HEK293 (cell line): ENCODE results near the gene LY6G5B.

Experiments
- HOXA7 ChIP-seq: sonication (generic); formaldehyde crosslinking; IDR thresholded peaks from 2 replicates; pipeline ENCODE4 v1.8.1; 2022; ENCODE audit warnings: missing genetic modification reagents, borderline replicate concordance
- IKZF3 ChIP-seq: fragments of 450-650 bp; IDR thresholded peaks from 2 replicates; pipeline ENCODE4 v1.5.0; 2018; ENCODE audit warnings: missing biosample characterization, mild to moderate bottlenecking, missing genetic modification characterization, moderate library complexity
- KLF1 ChIP-seq: fragments of 450-650 bp; formaldehyde crosslinking; IDR thresholded peaks from 2 replicates; pipeline ENCODE4 v1.5.1; 2016; ENCODE audit warnings: missing biosample characterization, missing genetic modification characterization
- KLF9 ChIP-seq: fragments of 450-650 bp; formaldehyde crosslinking; IDR thresholded peaks from 2 replicates; pipeline ENCODE4 v1.5.1; 2016; ENCODE audit warnings: missing biosample characterization, missing genetic modification characterization, low read depth
- MYNN ChIP-seq: fragments of 450-650 bp; formaldehyde crosslinking; IDR thresholded peaks from 2 replicates; pipeline ENCODE4 v1.5.1; 2016; ENCODE audit warnings: missing biosample characterization, missing genetic modification characterization, borderline replicate concordance
- PRDM1 ChIP-seq: fragments of 450-650 bp; formaldehyde crosslinking; IDR thresholded peaks from 2 replicates; pipeline ENCODE4; 2016; ENCODE audit warnings: missing biosample characterization, missing genetic modification characterization
- SP2 ChIP-seq: fragments of 450-650 bp; formaldehyde crosslinking; IDR thresholded peaks from 2 replicates; pipeline ENCODE4 v1.5.1; 2016; ENCODE audit warnings: missing biosample characterization, missing genetic modification characterization
- SP3 ChIP-seq: fragments of 450-650 bp; formaldehyde crosslinking; IDR thresholded peaks from 2 replicates; pipeline ENCODE4 v1.5.1; 2016; ENCODE audit warnings: missing biosample characterization, missing genetic modification characterization
- YY1 ChIP-seq: fragments of 450-650 bp; formaldehyde crosslinking; IDR thresholded peaks from 2 replicates; pipeline ENCODE4 v1.5.1; 2018; ENCODE audit warnings: missing biosample characterization, missing genetic modification characterization
- ZBTB11 ChIP-seq: fragments of 450-650 bp; formaldehyde crosslinking; conservative IDR thresholded peaks from 2 replicates; pipeline ENCODE4 v1.5.1; 2016; ENCODE audit warnings: low read depth, missing biosample characterization, missing genetic modification characterization
- ZBTB17 ChIP-seq: fragments of 450-650 bp; formaldehyde crosslinking; IDR thresholded peaks from 2 replicates; pipeline ENCODE4 v1.5.1; 2016; ENCODE audit warnings: missing biosample characterization, missing genetic modification characterization
- ZBTB8A ChIP-seq: fragments of 450-650 bp; formaldehyde crosslinking; IDR thresholded peaks from 2 replicates; pipeline ENCODE4 v1.5.1; 2016; ENCODE audit warnings: missing biosample characterization, missing genetic modification characterization
- ZEB2 ChIP-seq: fragments of 450-650 bp; formaldehyde crosslinking; IDR thresholded peaks from 2 replicates; pipeline ENCODE4 v1.5.1; 2016; ENCODE audit warnings: missing biosample characterization, missing genetic modification characterization
- ZFHX2 ChIP-seq: fragments of 450-650 bp; formaldehyde crosslinking; conservative IDR thresholded peaks from 2 replicates; pipeline ENCODE4 v1.5.1; 2016; ENCODE audit warnings: missing biosample characterization, missing genetic modification characterization
- ZNF10 ChIP-seq: fragments of 450-650 bp; formaldehyde crosslinking; IDR thresholded peaks from 2 replicates; pipeline ENCODE4 v1.5.1; 2017; ENCODE audit warnings: missing biosample characterization, missing genetic modification characterization
- ZNF239 ChIP-seq: fragments of 450-650 bp; formaldehyde crosslinking; IDR thresholded peaks from 2 replicates; pipeline ENCODE4 v1.5.1; 2016; ENCODE audit warnings: missing biosample characterization, missing genetic modification characterization
- ZNF266 ChIP-seq: fragments of 450-650 bp; formaldehyde crosslinking; IDR thresholded peaks from 2 replicates; pipeline ENCODE4 v1.5.1; 2016; ENCODE audit warnings: missing biosample characterization, missing genetic modification characterization, low read depth
- ZNF335 ChIP-seq: fragments of 450-650 bp; formaldehyde crosslinking; conservative IDR thresholded peaks from 2 replicates; pipeline ENCODE4 v1.5.1; 2016; ENCODE audit warnings: missing biosample characterization, missing genetic modification characterization
- ZNF580 ChIP-seq: fragments of 450-650 bp; formaldehyde crosslinking; IDR thresholded peaks from 2 replicates; pipeline ENCODE4 v1.5.1; 2016; ENCODE audit warnings: missing biosample characterization, missing genetic modification characterization
- ZNF610 ChIP-seq: fragments of 450-650 bp; formaldehyde crosslinking; IDR thresholded peaks from 2 replicates; pipeline ENCODE4 v1.5.1; 2016; ENCODE audit warnings: missing biosample characterization, missing genetic modification characterization, borderline replicate concordance
- ZNF624 ChIP-seq: fragments of 450-650 bp; formaldehyde crosslinking; IDR thresholded peaks from 2 replicates; pipeline ENCODE4 v1.5.1; 2017; ENCODE audit warnings: missing biosample characterization, missing genetic modification characterization
- ZXDB ChIP-seq: fragments of 450-650 bp; formaldehyde crosslinking; IDR thresholded peaks from 2 replicates; pipeline ENCODE4 v1.5.1; 2016; ENCODE audit warnings: missing biosample characterization, missing genetic modification characterization
- TF ChIP-seq, protein P1 (sequence below): fragments of 450-650 bp; formaldehyde crosslinking; IDR thresholded peaks from 2 replicates; pipeline ENCODE4 v1.5.1; 2016; ENCODE audit warnings: missing biosample characterization, missing genetic modification characterization
- TF ChIP-seq, protein P2 (sequence below): fragments of 450-650 bp; formaldehyde crosslinking; IDR thresholded peaks from 2 replicates; pipeline ENCODE4 v1.5.1; 2016; ENCODE audit warnings: missing biosample characterization, missing genetic modification characterization
- TF ChIP-seq, protein P3 (sequence below): fragments of 450-650 bp; formaldehyde crosslinking; IDR thresholded peaks from 2 replicates; pipeline ENCODE4 v1.5.1; 2016; ENCODE audit warnings: missing biosample characterization, missing genetic modification characterization
- TF ChIP-seq, protein P4 (sequence below): fragments of 450-650 bp; formaldehyde crosslinking; IDR thresholded peaks from 2 replicates; pipeline ENCODE4 v1.5.1; 2016; ENCODE audit warnings: missing biosample characterization, missing genetic modification characterization
- TF ChIP-seq, protein P5 (sequence below): fragments of 450-650 bp; formaldehyde crosslinking; IDR thresholded peaks from 2 replicates; pipeline ENCODE4 v1.5.1; 2017; ENCODE audit warnings: missing biosample characterization, missing genetic modification characterization

LY6G5B gene

DNA sequence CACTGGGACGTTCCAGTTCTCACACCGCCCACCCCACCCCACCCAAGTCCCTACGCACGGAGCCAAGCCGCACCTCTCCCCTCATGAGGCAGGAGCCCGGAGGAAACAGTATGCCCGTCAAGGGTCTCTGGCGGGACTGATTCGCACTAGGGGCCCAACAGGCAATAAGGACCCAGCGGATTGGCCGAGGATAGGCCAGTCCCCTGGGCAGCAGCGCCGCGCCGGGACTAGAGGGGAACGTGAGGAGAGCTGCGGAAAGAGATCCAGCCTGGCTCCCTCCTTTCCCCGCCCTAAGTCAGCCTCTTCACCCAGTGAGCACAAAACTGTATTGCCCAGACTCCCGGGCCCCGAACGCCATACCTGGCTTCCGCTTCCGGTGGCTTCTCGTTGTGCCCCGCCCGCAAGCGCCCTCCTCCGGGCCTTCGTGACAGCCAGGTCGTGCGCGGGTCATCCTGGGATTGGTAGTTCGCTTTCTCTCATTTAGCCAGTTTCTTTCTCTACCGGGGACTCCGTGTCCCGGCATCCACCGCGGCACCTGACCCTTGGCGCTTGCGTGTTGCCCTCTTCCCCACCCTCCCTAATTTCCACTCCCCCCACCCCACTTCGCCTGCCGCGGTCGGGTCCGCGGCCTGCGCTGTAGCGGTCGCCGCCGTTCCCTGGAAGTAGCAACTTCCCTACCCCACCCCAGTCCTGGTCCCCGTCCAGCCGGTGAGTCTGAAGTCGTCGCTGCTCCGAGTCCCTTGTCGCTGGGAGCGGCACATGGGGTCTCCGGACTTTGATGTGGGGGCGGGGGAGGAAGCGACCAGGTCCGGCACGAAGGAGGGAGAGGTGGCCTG is 4.1 kb upstream of the LY6G5B start, which contains the start of gene CSNK2B (continued):
- peak; percentile 68 for TF ChIP-seq KLF9 (tag by site-specific recombination)
- peak; percentile 69; the same call in 1 of the 2 replicates for TF ChIP-seq ZNF610 (tag by site-specific recombination)
- TF ChIP-seq ZNF266 (tag by site-specific recombination): no peak
- TF ChIP-seq ZNF335: peak; percentile 99
- TF ChIP-seq HOXA7 (CRISPR knock-in tag): no peak
- TF ChIP-seq ZBTB8A (tag by site-specific recombination): peak; percentile 91
- TF ChIP-seq MYNN: 0 out of 2 replicates have a peak, but pooled peaks have one; percentile 2
- TF ChIP-seq IKZF3: no peak; the same call in 1 of the 2 replicates
- peak; percentile 96 for TF ChIP-seq ZBTB11 (tag by site-specific recombination)
- TF ChIP-seq ZNF624 (tag by site-specific recombination): no peak
- no peak for TF ChIP-seq ZNF239 (tag by site-specific recombination)
- TF ChIP-seq ZNF10: peak; percentile 95
- TF ChIP-seq, protein P1, sequence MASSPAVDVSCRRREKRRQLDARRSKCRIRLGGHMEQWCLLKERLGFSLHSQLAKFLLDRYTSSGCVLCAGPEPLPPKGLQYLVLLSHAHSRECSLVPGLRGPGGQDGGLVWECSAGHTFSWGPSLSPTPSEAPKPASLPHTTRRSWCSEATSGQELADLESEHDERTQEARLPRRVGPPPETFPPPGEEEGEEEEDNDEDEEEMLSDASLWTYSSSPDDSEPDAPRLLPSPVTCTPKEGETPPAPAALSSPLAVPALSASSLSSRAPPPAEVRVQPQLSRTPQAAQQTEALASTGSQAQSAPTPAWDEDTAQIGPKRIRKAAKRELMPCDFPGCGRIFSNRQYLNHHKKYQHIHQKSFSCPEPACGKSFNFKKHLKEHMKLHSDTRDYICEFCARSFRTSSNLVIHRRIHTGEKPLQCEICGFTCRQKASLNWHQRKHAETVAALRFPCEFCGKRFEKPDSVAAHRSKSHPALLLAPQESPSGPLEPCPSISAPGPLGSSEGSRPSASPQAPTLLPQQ (tag by site-specific recombination): peak; percentile 24; the same call in 1 of the 2 replicates
- TF ChIP-seq, protein P2, sequence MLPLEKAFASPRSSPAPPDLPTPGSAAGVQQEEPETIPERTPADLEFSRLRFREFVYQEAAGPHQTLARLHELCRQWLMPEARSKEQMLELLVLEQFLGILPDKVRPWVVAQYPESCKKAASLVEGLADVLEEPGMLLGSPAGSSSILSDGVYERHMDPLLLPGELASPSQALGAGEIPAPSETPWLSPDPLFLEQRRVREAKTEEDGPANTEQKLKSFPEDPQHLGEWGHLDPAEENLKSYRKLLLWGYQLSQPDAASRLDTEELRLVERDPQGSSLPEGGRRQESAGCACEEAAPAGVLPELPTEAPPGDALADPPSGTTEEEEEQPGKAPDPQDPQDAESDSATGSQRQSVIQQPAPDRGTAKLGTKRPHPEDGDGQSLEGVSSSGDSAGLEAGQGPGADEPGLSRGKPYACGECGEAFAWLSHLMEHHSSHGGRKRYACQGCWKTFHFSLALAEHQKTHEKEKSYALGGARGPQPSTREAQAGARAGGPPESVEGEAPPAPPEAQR (tag by site-specific recombination): no peak
- TF ChIP-seq YY1 (tag by site-specific recombination): peak; percentile 22; the same call in 1 of the 2 replicates
- TF ChIP-seq, protein P3, sequence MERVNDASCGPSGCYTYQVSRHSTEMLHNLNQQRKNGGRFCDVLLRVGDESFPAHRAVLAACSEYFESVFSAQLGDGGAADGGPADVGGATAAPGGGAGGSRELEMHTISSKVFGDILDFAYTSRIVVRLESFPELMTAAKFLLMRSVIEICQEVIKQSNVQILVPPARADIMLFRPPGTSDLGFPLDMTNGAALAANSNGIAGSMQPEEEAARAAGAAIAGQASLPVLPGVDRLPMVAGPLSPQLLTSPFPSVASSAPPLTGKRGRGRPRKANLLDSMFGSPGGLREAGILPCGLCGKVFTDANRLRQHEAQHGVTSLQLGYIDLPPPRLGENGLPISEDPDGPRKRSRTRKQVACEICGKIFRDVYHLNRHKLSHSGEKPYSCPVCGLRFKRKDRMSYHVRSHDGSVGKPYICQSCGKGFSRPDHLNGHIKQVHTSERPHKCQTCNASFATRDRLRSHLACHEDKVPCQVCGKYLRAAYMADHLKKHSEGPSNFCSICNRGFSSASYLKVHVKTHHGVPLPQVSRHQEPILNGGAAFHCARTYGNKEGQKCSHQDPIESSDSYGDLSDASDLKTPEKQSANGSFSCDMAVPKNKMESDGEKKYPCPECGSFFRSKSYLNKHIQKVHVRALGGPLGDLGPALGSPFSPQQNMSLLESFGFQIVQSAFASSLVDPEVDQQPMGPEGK (tag by site-specific recombination): peak; percentile 99
- TF ChIP-seq, protein P4, sequence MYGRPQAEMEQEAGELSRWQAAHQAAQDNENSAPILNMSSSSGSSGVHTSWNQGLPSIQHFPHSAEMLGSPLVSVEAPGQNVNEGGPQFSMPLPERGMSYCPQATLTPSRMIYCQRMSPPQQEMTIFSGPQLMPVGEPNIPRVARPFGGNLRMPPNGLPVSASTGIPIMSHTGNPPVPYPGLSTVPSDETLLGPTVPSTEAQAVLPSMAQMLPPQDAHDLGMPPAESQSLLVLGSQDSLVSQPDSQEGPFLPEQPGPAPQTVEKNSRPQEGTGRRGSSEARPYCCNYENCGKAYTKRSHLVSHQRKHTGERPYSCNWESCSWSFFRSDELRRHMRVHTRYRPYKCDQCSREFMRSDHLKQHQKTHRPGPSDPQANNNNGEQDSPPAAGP: peak; percentile 64
- no peak for TF ChIP-seq PRDM1 (tag by site-specific recombination)
- TF ChIP-seq SP3: peak; percentile 99
- TF ChIP-seq ZBTB17 (tag by site-specific recombination): peak; percentile 4; the same call in 1 of the 2 replicates
- TF ChIP-seq ZNF580 (tag by site-specific recombination): peak; percentile 32; the same call in 1 of the 2 replicates
- peak; percentile 65; the same call in 1 of the 2 replicates for TF ChIP-seq ZEB2 (tag by site-specific recombination)
- TF ChIP-seq SP2 (tag by site-specific recombination): peak; percentile 97
- TF ChIP-seq KLF1 (tag by site-specific recombination): peak; percentile 41; the same call in 1 of the 2 replicates
- peak; percentile 51 for TF ChIP-seq ZXDB (tag by site-specific recombination)
- TF ChIP-seq, protein P5, sequence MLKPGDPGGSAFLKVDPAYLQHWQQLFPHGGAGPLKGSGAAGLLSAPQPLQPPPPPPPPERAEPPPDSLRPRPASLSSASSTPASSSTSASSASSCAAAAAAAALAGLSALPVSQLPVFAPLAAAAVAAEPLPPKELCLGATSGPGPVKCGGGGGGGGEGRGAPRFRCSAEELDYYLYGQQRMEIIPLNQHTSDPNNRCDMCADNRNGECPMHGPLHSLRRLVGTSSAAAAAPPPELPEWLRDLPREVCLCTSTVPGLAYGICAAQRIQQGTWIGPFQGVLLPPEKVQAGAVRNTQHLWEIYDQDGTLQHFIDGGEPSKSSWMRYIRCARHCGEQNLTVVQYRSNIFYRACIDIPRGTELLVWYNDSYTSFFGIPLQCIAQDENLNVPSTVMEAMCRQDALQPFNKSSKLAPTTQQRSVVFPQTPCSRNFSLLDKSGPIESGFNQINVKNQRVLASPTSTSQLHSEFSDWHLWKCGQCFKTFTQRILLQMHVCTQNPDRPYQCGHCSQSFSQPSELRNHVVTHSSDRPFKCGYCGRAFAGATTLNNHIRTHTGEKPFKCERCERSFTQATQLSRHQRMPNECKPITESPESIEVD (tag by site-specific recombination): no peak
- TF ChIP-seq ZFHX2 (tag by site-specific recombination): peak; percentile 65
